ENCODE measurements around the gene GABRE. TPM values are rescaled to one million over a fixed set of nuclear protein-coding genes. Genes with fewer than 3 reads are reported as not detected.
"Not testable (repeated sequence)": the region's sequence is repeated elsewhere in the genome, so short reads cannot be mapped to it uniquely, and the experiment has no call there.

GABRE gene
- total RNA-seq, 1 donor from 2014 or later: not detected

DNA sequence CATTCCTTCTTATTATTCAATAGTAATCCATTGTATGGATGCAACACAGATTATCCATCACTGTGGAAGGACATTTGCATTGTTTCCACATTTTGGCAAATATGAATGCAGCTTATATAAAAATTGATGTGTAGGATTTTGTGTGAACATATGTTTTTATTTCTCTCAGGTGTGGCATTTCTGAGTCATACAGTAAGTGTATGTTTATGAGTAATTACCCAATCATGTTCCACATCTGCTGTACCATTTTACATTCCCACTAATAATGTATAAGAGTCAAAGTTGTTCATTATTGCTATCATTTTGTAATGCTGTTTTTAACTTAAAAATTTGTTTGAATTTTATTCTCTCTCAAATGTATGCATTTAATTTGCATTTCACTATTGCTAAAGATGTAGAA lies 36.3 kb downstream of the GABRE start:
- Mint-ChIP-seq H3K9me3 (no peaks in the 10 kb centered on the region), H3K36me3 (ENCODE audit: low read depth) (no peaks in the 10 kb centered on the region), H3K27ac (no peak overlapping the region), H3K27me3 (ENCODE audit: insufficient read depth) (no peaks in the 10 kb centered on the region), H3K4me3 (no peak overlapping the region), H3K4me1 (ENCODE audit: low read depth) (no peaks in the 10 kb centered on the region)
- intact Hi-C loops (cut with micrococcal nuclease): no loop called here
- DNase-seq (ENCODE audit: low spot score): no peak

DNA sequence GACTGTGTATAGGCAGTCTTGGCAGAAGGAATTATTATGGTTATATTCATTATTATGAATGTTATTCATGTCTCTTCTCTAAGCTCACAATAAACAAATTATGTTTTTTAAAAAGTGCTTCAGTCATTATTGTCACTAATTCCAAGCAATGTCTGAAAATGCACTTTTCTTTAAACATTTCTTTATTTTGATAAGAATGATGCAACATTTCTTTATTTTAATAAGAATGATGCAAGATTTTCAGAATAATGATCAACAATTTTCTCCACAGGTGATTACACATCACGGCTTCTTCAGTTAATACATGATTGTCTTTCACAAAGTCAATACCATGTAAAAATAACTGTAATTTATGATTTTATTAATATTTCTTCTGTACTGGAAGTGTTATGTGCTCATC lies 39.1 kb downstream of the GABRE start:
- H3K4me3 Mint-ChIP-seq: no peak overlapping the region
- intact Hi-C loops (cut with micrococcal nuclease): no loop called here
- H3K9me3 Mint-ChIP-seq: no peaks in the 10 kb centered on the region
- no peak overlapping the region for H3K27ac Mint-ChIP-seq
- no peak for DNase-seq (ENCODE audit: low spot score)
- no peaks in the 10 kb centered on the region for H3K36me3 Mint-ChIP-seq (ENCODE audit: low read depth)
- H3K4me1 Mint-ChIP-seq (ENCODE audit: low read depth): no peaks in the 10 kb centered on the region
- no peaks in the 10 kb centered on the region for H3K27me3 Mint-ChIP-seq (ENCODE audit: insufficient read depth)

DNA sequence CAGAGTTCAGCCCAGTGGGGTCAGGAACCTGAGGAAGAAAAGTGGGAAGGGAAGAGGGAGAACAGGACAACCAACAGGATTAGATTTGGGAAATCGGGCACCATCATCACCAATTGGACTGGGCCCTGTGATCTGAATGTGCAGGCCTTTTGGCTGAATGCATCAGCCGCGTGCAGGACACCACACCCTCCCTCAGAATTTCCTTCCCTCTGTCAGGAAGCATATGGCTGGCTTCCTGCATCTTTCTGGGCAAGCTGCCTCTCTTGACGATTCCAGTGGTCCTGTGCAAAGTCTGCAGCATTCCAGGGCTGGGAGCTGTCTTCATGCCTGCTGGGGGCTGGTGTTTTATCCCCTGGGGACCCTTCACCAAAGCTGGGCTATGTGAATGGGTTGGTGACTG lies 45.4 kb downstream of the GABRE start:
- no peaks in the 10 kb centered on the region for H3K4me1 Mint-ChIP-seq (ENCODE audit: low read depth)
- DNase-seq (ENCODE audit: low spot score): no peak
- no peaks in the 10 kb centered on the region for H3K9me3 Mint-ChIP-seq
- no peaks in the 10 kb centered on the region for H3K36me3 Mint-ChIP-seq (ENCODE audit: low read depth)
- H3K27me3 Mint-ChIP-seq (ENCODE audit: insufficient read depth): no peaks in the 10 kb centered on the region
- H3K27ac Mint-ChIP-seq: no peak overlapping the region
- intact Hi-C loops (cut with micrococcal nuclease): no loop called here
- H3K4me3 Mint-ChIP-seq: no peak overlapping the region

DNA sequence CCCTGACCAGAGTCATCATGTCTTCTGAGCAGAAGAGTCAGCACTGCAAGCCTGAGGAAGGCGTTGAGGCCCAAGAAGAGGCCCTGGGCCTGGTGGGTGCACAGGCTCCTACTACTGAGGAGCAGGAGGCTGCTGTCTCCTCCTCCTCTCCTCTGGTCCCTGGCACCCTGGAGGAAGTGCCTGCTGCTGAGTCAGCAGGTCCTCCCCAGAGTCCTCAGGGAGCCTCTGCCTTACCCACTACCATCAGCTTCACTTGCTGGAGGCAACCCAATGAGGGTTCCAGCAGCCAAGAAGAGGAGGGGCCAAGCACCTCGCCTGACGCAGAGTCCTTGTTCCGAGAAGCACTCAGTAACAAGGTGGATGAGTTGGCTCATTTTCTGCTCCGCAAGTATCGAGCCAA lies 50.8 kb downstream of the GABRE start:
- Mint-ChIP-seq H3K4me1 (ENCODE audit: low read depth) (no peaks in the 10 kb centered on the region), H3K9me3 (no peaks in the 10 kb centered on the region), H3K4me3 (no peak overlapping the region), H3K27me3 (ENCODE audit: insufficient read depth) (no peaks in the 10 kb centered on the region), H3K36me3 (ENCODE audit: low read depth) (no peaks in the 10 kb centered on the region), H3K27ac (no peak overlapping the region)
- no peak for DNase-seq (ENCODE audit: low spot score)
- intact Hi-C loops (cut with micrococcal nuclease): no loop called here

DNA sequence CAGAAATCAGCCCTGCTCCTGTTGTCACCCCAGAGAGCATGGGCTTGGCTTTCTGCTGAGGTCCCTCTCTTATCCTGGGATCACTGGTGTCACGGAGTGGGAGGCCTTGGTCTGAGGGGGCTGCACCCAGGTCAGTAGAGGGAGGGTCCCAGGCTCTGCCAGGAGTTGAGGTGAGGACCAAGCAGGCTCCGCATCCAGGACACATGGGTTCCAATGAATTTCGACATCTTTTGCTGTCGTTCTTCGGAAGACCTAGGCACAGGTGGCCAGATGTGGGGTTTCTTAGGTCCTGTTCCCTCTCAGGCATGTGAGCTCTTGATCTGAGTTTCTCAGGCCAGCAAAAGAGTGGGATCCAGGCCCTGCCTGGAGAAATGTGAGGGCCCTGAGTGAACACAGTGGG lies 51.8 kb downstream of the GABRE start:
- Mint-ChIP-seq H3K4me1 (ENCODE audit: low read depth) (no peaks in the 10 kb centered on the region), H3K4me3 (no peak overlapping the region), H3K9me3 (no peaks in the 10 kb centered on the region), H3K27me3 (ENCODE audit: insufficient read depth) (no peaks in the 10 kb centered on the region), H3K36me3 (ENCODE audit: low read depth) (no peaks in the 10 kb centered on the region), H3K27ac (no peak overlapping the region)
- intact Hi-C loops (cut with micrococcal nuclease): no loop called here
- DNase-seq (ENCODE audit: low spot score): no peak

DNA sequence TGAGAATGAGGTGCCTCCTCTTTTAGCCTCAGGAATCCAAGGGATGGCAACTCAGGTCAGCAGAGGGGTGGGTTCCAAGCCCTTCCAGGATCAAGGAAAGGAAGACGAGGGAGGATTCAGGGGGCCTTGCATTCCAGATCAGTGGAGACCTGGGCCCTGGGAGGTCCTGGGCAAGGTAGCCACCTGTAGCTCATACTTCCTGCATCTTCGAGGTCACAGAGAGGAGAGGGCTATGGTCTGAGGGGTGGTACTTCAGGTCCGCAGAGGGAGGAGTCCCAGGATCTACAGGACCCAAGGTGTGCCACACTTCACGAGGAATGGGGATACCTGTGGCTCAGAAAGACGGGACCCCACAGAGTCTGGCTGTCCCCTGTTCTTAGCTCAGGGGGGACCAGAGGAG lies 52.6 kb downstream of the GABRE start:
- DNase-seq (ENCODE audit: low spot score): no peak
- no peaks in the 10 kb centered on the region for H3K27me3 Mint-ChIP-seq (ENCODE audit: insufficient read depth)
- no peaks in the 10 kb centered on the region for H3K9me3 Mint-ChIP-seq
- H3K4me3 Mint-ChIP-seq: no peak overlapping the region
- H3K4me1 Mint-ChIP-seq (ENCODE audit: low read depth): no peaks in the 10 kb centered on the region
- intact Hi-C loops (cut with micrococcal nuclease): no loop called here
- H3K27ac Mint-ChIP-seq: no peak overlapping the region
- no peaks in the 10 kb centered on the region for H3K36me3 Mint-ChIP-seq (ENCODE audit: low read depth)

DNA sequence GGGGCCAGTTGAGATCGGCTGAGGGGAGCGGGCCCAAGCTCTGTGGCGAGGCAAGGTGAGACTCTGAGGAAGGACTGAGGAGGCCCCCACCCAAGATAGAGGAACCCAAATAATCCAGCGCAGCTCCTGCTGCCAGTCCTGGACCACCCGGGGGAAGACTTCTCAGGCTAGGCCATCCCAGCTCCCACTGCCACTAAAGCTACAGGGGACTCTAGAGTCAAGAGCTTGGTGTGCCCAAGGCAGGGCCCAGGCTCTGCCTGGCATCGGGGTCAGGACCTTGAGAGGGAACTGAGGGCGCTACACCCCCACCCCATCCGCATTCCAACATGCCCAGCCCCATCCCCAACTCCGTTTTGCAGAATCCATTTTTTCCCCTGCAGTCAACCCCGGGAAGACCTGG lies 53.2 kb downstream of the GABRE start:
- H3K4me1 Mint-ChIP-seq (ENCODE audit: low read depth): no peaks in the 10 kb centered on the region
- no peak for DNase-seq (ENCODE audit: low spot score)
- no peaks in the 10 kb centered on the region for H3K36me3 Mint-ChIP-seq (ENCODE audit: low read depth)
- intact Hi-C loops (cut with micrococcal nuclease): no loop called here
- no peak overlapping the region for H3K27ac Mint-ChIP-seq
- H3K27me3 Mint-ChIP-seq (ENCODE audit: insufficient read depth): no peaks in the 10 kb centered on the region
- no peak overlapping the region for H3K4me3 Mint-ChIP-seq
- H3K9me3 Mint-ChIP-seq: no peaks in the 10 kb centered on the region

DNA sequence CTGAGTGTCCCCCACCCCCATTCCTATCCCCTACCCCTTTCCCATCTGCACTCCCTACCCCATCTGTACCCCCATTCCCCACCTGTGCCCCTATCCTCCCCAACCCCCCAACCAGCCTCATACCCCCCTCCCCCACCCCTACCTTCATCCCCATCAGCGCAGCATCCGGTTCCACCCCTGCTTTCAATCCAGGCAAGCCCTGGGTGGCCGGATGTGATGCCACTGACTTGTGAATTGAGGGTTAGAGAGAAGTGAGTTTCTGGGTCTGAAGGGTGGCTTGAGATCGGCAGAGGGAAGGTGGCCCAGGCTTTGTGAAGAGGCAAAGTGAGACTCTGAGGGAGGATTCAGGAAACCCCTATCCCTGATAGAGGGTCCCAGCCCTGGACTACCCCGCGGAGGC lies 53.9 kb downstream of the GABRE start:
- H3K4me3 Mint-ChIP-seq: no peak overlapping the region
- no peak overlapping the region for H3K27ac Mint-ChIP-seq
- H3K4me1 Mint-ChIP-seq (ENCODE audit: low read depth): no peaks in the 10 kb centered on the region
- H3K9me3 Mint-ChIP-seq: no peaks in the 10 kb centered on the region
- intact Hi-C loops (cut with micrococcal nuclease): no loop called here
- DNase-seq (ENCODE audit: low spot score): no peak
- no peaks in the 10 kb centered on the region for H3K27me3 Mint-ChIP-seq (ENCODE audit: insufficient read depth)
- H3K36me3 Mint-ChIP-seq (ENCODE audit: low read depth): no peaks in the 10 kb centered on the region

DNA sequence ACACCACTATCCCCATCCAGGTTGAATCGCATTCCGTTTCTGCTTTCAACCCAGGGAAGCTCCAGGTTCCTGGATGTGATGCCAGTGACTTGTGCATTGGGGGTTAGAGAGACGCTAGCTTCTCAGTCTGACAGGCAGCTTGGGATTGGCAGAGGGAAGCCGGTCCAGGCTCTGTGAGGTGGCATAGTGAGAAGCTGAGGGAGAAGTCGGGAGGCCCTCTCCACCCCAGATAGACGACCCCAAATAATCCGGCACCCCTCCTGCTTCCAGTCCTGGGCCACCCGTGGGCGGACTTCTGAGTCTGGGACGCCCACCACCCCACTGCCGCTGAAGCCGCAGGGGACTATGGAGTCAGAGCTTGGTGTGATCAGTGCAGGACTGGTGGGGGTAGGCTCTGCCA lies 54.4 kb downstream of the GABRE start:
- no peak for DNase-seq (ENCODE audit: low spot score)

DNA sequence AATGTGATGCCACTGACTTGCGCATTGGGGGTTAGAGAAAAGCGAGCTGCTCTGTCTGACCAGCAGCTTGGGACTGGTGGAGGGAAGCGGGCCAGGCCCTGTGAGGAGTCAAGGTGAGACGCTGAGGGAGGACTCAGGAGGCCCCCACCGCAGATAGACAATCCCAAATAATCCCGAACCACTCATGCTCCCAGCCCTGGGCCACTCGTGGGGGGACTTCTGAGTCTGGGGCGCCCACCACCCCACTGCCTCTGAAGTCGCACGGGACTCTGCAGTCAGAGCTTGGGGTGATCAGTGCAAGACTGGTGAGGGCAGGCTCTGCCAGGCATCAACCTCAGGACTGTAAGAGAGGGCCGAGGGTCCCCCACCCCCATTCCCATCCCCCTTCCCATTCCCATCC lies 54.9 kb downstream of the GABRE start:
- Mint-ChIP-seq H3K4me1 (ENCODE audit: low read depth) (no peaks in the 10 kb centered on the region), H3K27ac (no peak overlapping the region), H3K27me3 (ENCODE audit: insufficient read depth) (no peaks in the 10 kb centered on the region), H3K9me3 (no peaks in the 10 kb centered on the region), H3K36me3 (ENCODE audit: low read depth) (no peaks in the 10 kb centered on the region), H3K4me3 (no peak overlapping the region)
- DNase-seq (ENCODE audit: low spot score): no peak
- intact Hi-C loops (cut with micrococcal nuclease): no loop called here

More for the DNA sequence above, 54.4 kb downstream of the GABRE start:
- intact Hi-C loops (cut with micrococcal nuclease): no loop called here
- Mint-ChIP-seq H3K9me3 (no peaks in the 10 kb centered on the region), H3K4me1 (ENCODE audit: low read depth) (no peaks in the 10 kb centered on the region), H3K27me3 (ENCODE audit: insufficient read depth) (no peaks in the 10 kb centered on the region), H3K27ac (no peak overlapping the region), H3K36me3 (ENCODE audit: low read depth) (no peaks in the 10 kb centered on the region), H3K4me3 (no peak overlapping the region)

DNA sequence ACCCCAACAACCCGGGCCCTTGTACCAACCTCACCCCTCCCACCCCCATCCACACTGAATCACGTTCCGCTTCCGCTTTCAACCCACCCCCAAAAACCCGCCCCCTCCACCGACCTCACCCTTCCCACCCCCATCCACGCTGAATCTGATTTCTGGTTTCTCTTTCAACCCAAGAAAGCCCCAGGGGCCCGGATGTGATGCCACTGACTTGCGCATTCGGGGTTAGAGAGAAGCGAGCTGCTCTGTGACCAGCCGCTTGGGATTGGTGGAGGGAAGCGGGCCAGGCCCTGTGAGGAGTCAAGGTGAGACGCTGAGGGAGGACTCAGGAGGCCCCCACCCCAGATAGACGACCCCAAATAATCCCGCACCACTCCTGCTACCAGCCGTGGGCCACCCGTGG lies 55.7 kb downstream of the GABRE start:
- H3K4me3 Mint-ChIP-seq; H3K27ac Mint-ChIP-seq; DNase-seq (ENCODE audit: low spot score); intact Hi-C loops (cut with micrococcal nuclease); H3K9me3 Mint-ChIP-seq; H3K4me1 Mint-ChIP-seq (ENCODE audit: low read depth); H3K36me3 Mint-ChIP-seq (ENCODE audit: low read depth); H3K27me3 Mint-ChIP-seq (ENCODE audit: insufficient read depth): not testable (repeated sequence)

DNA sequence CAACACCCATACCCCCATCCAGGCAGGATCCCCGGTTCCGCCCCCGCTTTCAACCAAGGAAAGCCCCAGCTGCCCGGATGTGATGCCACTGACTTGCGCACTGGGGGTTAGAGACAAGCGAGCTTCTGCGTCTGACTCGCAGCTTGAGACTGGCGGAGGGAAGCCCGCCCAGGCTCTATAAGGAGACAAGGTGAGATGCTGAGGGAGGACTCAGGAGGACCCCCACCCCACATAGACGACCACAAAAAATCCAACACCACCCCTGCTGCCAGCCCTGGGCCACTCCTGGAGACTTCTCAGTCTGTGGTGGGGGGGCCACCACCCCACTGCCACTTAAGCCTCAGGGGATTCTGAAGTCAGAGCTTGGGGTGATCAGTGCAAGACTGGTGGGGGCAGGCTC lies 61.7 kb downstream of the GABRE start, which contains the start of gene MAGEA4:
MAGEA4 (plus strand) TSS at position 110 of the 400 bp plus-strand sequence. CDS start 10,776 bp downstream, outside the sequence.
- no peaks in the 10 kb centered on the region for H3K9me3 Mint-ChIP-seq
- no peak within 1 kb of the TSS for H3K27ac Mint-ChIP-seq
- no peaks in the 10 kb centered on the region for H3K4me1 Mint-ChIP-seq (ENCODE audit: low read depth)
- H3K4me3 Mint-ChIP-seq: no peak within 1 kb of the TSS
- H3K36me3 Mint-ChIP-seq (ENCODE audit: low read depth): no peaks in the 10 kb centered on the region
- intact Hi-C loops (cut with micrococcal nuclease): no loop called here
- DNase-seq (ENCODE audit: low spot score): no peak
- no peaks in the 10 kb centered on the region for H3K27me3 Mint-ChIP-seq (ENCODE audit: insufficient read depth)

DNA sequence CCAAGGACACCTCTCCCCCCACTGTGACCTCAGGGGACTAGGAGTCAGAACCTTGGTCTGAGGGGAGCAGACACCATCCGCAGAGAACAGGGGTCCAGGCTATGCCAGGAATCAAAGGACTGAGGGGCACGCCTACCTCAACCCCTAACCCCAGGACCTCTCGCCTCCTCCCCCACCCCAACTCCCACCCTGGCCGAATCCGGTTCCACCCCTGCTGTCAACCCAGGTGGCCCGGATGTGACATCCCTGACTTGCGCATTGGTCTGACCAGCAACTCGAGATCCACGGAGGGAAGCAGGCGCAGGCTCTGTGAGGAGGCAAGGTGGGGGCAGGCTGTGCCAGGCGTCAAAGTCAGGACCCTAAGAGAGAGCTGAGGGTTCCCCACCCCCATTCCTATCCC lies 62.3 kb downstream of the GABRE start:
- no peaks in the 10 kb centered on the region for H3K9me3 Mint-ChIP-seq
- no peaks in the 10 kb centered on the region for H3K36me3 Mint-ChIP-seq (ENCODE audit: low read depth)
- no peaks in the 10 kb centered on the region for H3K27me3 Mint-ChIP-seq (ENCODE audit: insufficient read depth)
- intact Hi-C loops (cut with micrococcal nuclease): no loop called here
- no peaks in the 10 kb centered on the region for H3K4me1 Mint-ChIP-seq (ENCODE audit: low read depth)
- DNase-seq (ENCODE audit: low spot score): no peak
- H3K27ac Mint-ChIP-seq: no peak overlapping the region
- no peak overlapping the region for H3K4me3 Mint-ChIP-seq

DNA sequence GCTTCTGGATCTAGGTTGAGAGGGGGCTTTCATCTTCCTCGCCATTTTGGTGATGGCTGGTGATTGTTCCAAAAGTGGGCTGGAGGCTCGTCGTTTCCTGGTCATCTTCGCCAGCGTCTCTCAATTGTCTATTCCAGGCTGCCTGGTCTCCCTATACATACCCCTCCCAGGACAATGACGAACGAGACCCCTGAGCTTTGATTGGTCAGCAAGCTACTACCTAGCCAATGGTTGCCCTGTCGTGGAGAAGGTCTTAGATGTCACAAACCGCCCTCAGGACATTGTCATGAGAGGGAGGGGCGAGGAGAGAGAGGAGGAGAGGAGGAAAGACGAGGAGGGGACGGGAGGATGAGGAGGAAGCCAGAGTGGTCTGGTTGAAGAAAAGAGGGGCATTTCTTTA lies 69.5 kb downstream of the GABRE start:
- Mint-ChIP-seq H3K36me3 (ENCODE audit: low read depth) (no peaks in the 10 kb centered on the region), H3K4me1 (ENCODE audit: low read depth) (no peaks in the 10 kb centered on the region), H3K9me3 (no peaks in the 10 kb centered on the region), H3K4me3 (no peak overlapping the region), H3K27me3 (ENCODE audit: insufficient read depth) (no peaks in the 10 kb centered on the region), H3K27ac (no peak overlapping the region)
- no peak for DNase-seq (ENCODE audit: low spot score)
- intact Hi-C loops (cut with micrococcal nuclease): no loop called here

All from activated T-helper 1 cell treated with anti-CD3 and anti-CD28 coated beads, Interleukin-12 subunit alpha, Interleukin-12 subunit beta, Interleukin-2, Interleukin-4 antibody, amounts not matched to agents 30 ng/mL and 10 ng/mL and 1 ng/mL, durations not matched to agents 14 hours and 24 hours and 36 hours (primary cell).